Trophoblast cell (in vitro differentiated cells and primary cell): ENCODE data around the gene PBX4.

ENCODE experiments used
- DNase-seq, 2 donors: peaks; one replicate each; pipeline ENCODE4 v3.0.0-alpha.2; 2016
- H2AFZ ChIP-seq: 2 replicates; pipeline ENCODE4 v1.6.1; 2013; ENCODE audit warnings: low read length, moderate library complexity, mild to moderate bottlenecking; ENCODE audit not compliant: insufficient read depth, poor library complexity
- H2AK5ac ChIP-seq: 2 replicates; pipeline ENCODE4 v1.6.1; 2013; ENCODE audit warnings: mild to moderate bottlenecking, low read length
- H2BK120ac ChIP-seq: 2 replicates; pipeline ENCODE4 v1.6.1; 2013; ENCODE audit warnings: low read length, mild to moderate bottlenecking, moderate library complexity; ENCODE audit not compliant: insufficient read depth, poor library complexity
- H2BK12ac ChIP-seq: 2 replicates; pipeline ENCODE4 v1.6.1; 2013; ENCODE audit warnings: mild to moderate bottlenecking, low read length, moderate library complexity
- H2BK5ac ChIP-seq: 2 replicates; pipeline ENCODE4 v1.6.1; 2013; ENCODE audit warnings: low read length, low read depth, moderate library complexity, mild to moderate bottlenecking; ENCODE audit not compliant: poor library complexity
- H3K14ac ChIP-seq: 2 replicates; pipeline ENCODE4 v1.6.1; 2013; ENCODE audit warnings: mild to moderate bottlenecking, low read length
- H3K18ac ChIP-seq: 2 replicates; pipeline ENCODE4 v1.6.1; 2013; ENCODE audit warnings: mild to moderate bottlenecking, low read length
- H3K23ac ChIP-seq: 2 replicates; pipeline ENCODE4 v1.6.1; 2013; ENCODE audit warnings: low read length
- H3K27ac ChIP-seq: 2 replicates; pipeline ENCODE4 v1.5.1; 2013; ENCODE audit warnings: low read depth, mild to moderate bottlenecking, inconsistent platforms, low read length, moderate library complexity
- H3K27me3 ChIP-seq: 2 replicates; pipeline ENCODE4 v1.6.1; 2013; ENCODE audit warnings: inconsistent platforms, mild to moderate bottlenecking, low read length, moderate library complexity; ENCODE audit not compliant: insufficient read depth
- H3K36me3 ChIP-seq, 2 experiments: 1 replicate in 1 of 2; 2 replicates in 1 of 2; pipeline ENCODE4 v1.6.1; 2013; ENCODE audit warnings: low read length in 2 of 2, mild to moderate bottlenecking in 2 of 2, moderate library complexity in 1 of 2; ENCODE audit not compliant: insufficient read depth in 2 of 2, control insufficient read depth in 1 of 2
- H3K4ac ChIP-seq: 2 replicates; pipeline ENCODE4 v1.6.1; 2013; ENCODE audit warnings: low read depth, mild to moderate bottlenecking, low read length, moderate library complexity
- H3K4me1 ChIP-seq, 2 experiments: 1 replicate in 1 of 2; 2 replicates in 1 of 2; pipeline ENCODE4 v1.6.1; 2013; ENCODE audit warnings: low read length in 2 of 2, mild to moderate bottlenecking in 2 of 2, moderate library complexity in 1 of 2; ENCODE audit not compliant: insufficient read depth in 2 of 2, control insufficient read depth in 1 of 2
- H3K4me2 ChIP-seq: 2 replicates; pipeline ENCODE4 v1.6.1; 2013; ENCODE audit warnings: inconsistent platforms, mild to moderate bottlenecking, low read length, moderate library complexity
- H3K4me3 ChIP-seq: 2 replicates; pipeline ENCODE4 v1.5.1; 2013; ENCODE audit warnings: mild to moderate bottlenecking, low read depth, low read length, inconsistent platforms
- H3K79me1 ChIP-seq: one replicate; pipeline ENCODE4 v1.6.1; 2013; ENCODE audit warnings: low read length
- H3K79me2 ChIP-seq: 2 replicates; pipeline ENCODE4 v1.6.1; 2013; ENCODE audit warnings: low read length, mild to moderate bottlenecking; ENCODE audit not compliant: control insufficient read depth, insufficient read depth, poor library complexity
- H3K9ac ChIP-seq: 2 replicates; pipeline ENCODE4 v1.6.1; 2013; ENCODE audit warnings: mild to moderate bottlenecking, low read length
- H3K9me3 ChIP-seq: 2 replicates; pipeline ENCODE4 v1.6.1; 2013; ENCODE audit warnings: low read depth, mild to moderate bottlenecking, control low read depth, inconsistent platforms, low read length; ENCODE audit not compliant: insufficient read depth
- H4K12ac ChIP-seq: 2 replicates; pipeline ENCODE4 v1.6.1; 2013; ENCODE audit warnings: low read depth, mild to moderate bottlenecking, low read length, moderate library complexity
- H4K8ac ChIP-seq: 2 replicates; pipeline ENCODE4 v1.6.1; 2013; ENCODE audit warnings: low read depth, mild to moderate bottlenecking, low read length, moderate library complexity
- H4K91ac ChIP-seq: one replicate; pipeline ENCODE4 v1.6.1; 2013; ENCODE audit warnings: low read depth, mild to moderate bottlenecking, low read length, moderate library complexity
- WGBS: extraction: QIAGEN DNeasy Blood & Tissue Kit; methylation state at CpG from one replicate; pipeline ENCODE4 v1.1.7; 2013; ENCODE audit warnings: missing lambda C conversion rate; ENCODE audit not compliant: insufficient read length, insufficient coverage; ENCODE audit errors: extremely low coverage; 5-methylcytosine and 5-hydroxymethylcytosine counted together

PBX4 gene

GRCh38 chr19:19659646-19660245 lies 41.3 kb upstream of the PBX4 start:
- Histone ChIP-seq H3K79me1 (peaks cover 7% of the 10 kb centered on the region), H3K9ac (no peak overlapping the region), H2AK5ac (no peak overlapping the region), H2BK12ac (no peak overlapping the region), H4K8ac (no peak overlapping the region), H3K4me3 (no peak overlapping the region), H3K4me1 (peaks cover 9 to 14% of the 10 kb centered on the region in 2 experiments), H2BK5ac (no peak overlapping the region), H3K4ac (no peak overlapping the region), H3K79me2 (peaks cover 10% of the 10 kb centered on the region), H3K36me3 (peaks cover 49% of the 10 kb centered on the region in 2 experiments), H2AFZ (no peak overlapping the region), H4K12ac (no peak overlapping the region), H3K14ac (no peak overlapping the region), H3K9me3 (peaks cover 2% of the 10 kb centered on the region), H4K91ac (no peak overlapping the region), H3K4me2 (no peak overlapping the region), H3K27me3 (no peaks in the 10 kb centered on the region), H2BK120ac (no peak overlapping the region), H3K18ac (no peak overlapping the region), H3K27ac (no peak overlapping the region), H3K23ac (no peak overlapping the region)
- WGBS: no CpG with 5 or more reads among the region's 17 CpGs
- no peak for DNase-seq

- Histone ChIP-seq H3K4me2 (no peak overlapping the region), H4K91ac (no peak overlapping the region), H3K9me3 (peaks cover 2% of the 10 kb centered on the region), H2AFZ (no peak overlapping the region), H2BK5ac (no peak overlapping the region), H3K9ac (no peak overlapping the region), H4K8ac (no peak overlapping the region), H3K4me1 (peaks cover 5 to 7% of the 10 kb centered on the region in 2 experiments), H4K12ac (no peak overlapping the region), H3K14ac (no peak overlapping the region), H3K36me3 (peaks cover 71 to 72% of the 10 kb centered on the region in 2 experiments), H3K18ac (no peak overlapping the region), H3K4me3 (no peak overlapping the region), H2BK120ac (no peak overlapping the region), H3K27ac (no peak overlapping the region), H2AK5ac (no peak overlapping the region), H3K79me2 (peaks cover 4% of the 10 kb centered on the region), H3K27me3 (no peaks in the 10 kb centered on the region), H3K4ac (no peak overlapping the region), H2BK12ac (no peak overlapping the region), H3K79me1 (no peaks in the 10 kb centered on the region), H3K23ac (no peak overlapping the region)
- no peak for DNase-seq
- no CpG with 5 or more reads among the region's 10 CpGs for WGBS
Observed at GRCh38 chr19:19657397-19657783, 38.9 kb upstream of the PBX4 start.

- Histone ChIP-seq H2AFZ (no peak overlapping the region), H3K9ac (no peak overlapping the region), H3K9me3 (peaks cover 2% of the 10 kb centered on the region), H4K8ac (no peak overlapping the region), H3K79me1 (no peaks in the 10 kb centered on the region), H3K18ac (no peak overlapping the region), H3K79me2 (peaks cover 4% of the 10 kb centered on the region), H3K4me3 (no peak overlapping the region), H3K4me1 (peaks cover 0 to 3% of the 10 kb centered on the region in 2 experiments), H4K12ac (no peak overlapping the region), H3K4ac (no peak overlapping the region), H3K27ac (no peak overlapping the region), H3K14ac (no peak overlapping the region), H3K36me3 (peaks cover 78 to 79% of the 10 kb centered on the region in 2 experiments), H3K4me2 (no peak overlapping the region), H2BK120ac (no peak overlapping the region), H2BK5ac (no peak overlapping the region), H3K23ac (no peak overlapping the region), H3K27me3 (no peaks in the 10 kb centered on the region), H2BK12ac (no peak overlapping the region), H2AK5ac (no peak overlapping the region), H4K91ac (no peak overlapping the region)
- no peak for DNase-seq
- WGBS: no CpG with 5 or more reads among the region's 33 CpGs
Observed at GRCh38 chr19:19656451-19657396, 38.2 kb upstream of the PBX4 start.

- no peak overlapping the region for H4K12ac ChIP-seq
- WGBS: no CpG with 5 or more reads among the region's 27 CpGs
Observed at GRCh38 chr19:19655641-19656343, 37.3 kb upstream of the PBX4 start.

More at GRCh38 chr19:19655641-19656343, 37.3 kb upstream of the PBX4 start:
- H3K79me2 ChIP-seq: no peaks in the 10 kb centered on the region
- H2BK120ac ChIP-seq: no peak overlapping the region
- no peaks in the 10 kb centered on the region for H3K27me3 ChIP-seq
- H3K4me2 ChIP-seq: no peak overlapping the region
- H2BK5ac ChIP-seq: no peak overlapping the region
- no peak overlapping the region for H2AFZ ChIP-seq
- no peak overlapping the region for H3K27ac ChIP-seq
- DNase-seq: no peak
- no peak overlapping the region for H2BK12ac ChIP-seq
- no peak overlapping the region for H2AK5ac ChIP-seq
- no peaks in the 10 kb centered on the region for H3K79me1 ChIP-seq
- no peak overlapping the region for H3K4me3 ChIP-seq
- no peak overlapping the region for H4K91ac ChIP-seq
- H3K18ac ChIP-seq: no peak overlapping the region
- no peak overlapping the region for H3K4ac ChIP-seq
- peaks cover 2% of the 10 kb centered on the region for H3K9me3 ChIP-seq
- no peak overlapping the region for H3K23ac ChIP-seq
- H3K4me1 ChIP-seq: no peaks in the 10 kb centered on the region
- H3K14ac ChIP-seq: no peak overlapping the region
- H3K9ac ChIP-seq: no peak overlapping the region
- no peak overlapping the region for H4K8ac ChIP-seq
- H3K36me3 ChIP-seq: peaks cover 87 to 88% of the 10 kb centered on the region in 2 experiments
